IMR-90 (cell line): ENCODE measurements around the gene MAP3K9. TPM values are rescaled to one million over a fixed set of nuclear protein-coding genes. Genes with fewer than 3 reads are reported as not detected.

Experiments used
- ATAC-seq: fragments of 200-7000 bp; cut with Tn5 transposase; 2 replicates; pipeline ENCODE4 v1.9.1; 2020; ENCODE audit warnings: low read depth, mild to moderate bottlenecking, moderate library complexity
- BruUV-seq: library from RNA; stranded (reverse); fragments of 400-500 nt; replicated peaks from 2 replicates; lab custom pipeline; 2021; lab: Mats Ljungman, UMichigan
- CTCF ChIA-PET: fragments of 300-600 bp; formaldehyde crosslinking; extraction: SDS; loops from one replicate; lab custom pipeline; 2021; ENCODE audit warnings: antibody characterized with exemption; lab: Yijun Ruan, JAX
- POLR2A ChIA-PET: fragments of 300-600 bp; sonication (Branson Sonifier 250); formaldehyde crosslinking; loops from one replicate; lab custom pipeline; 2022; ENCODE audit warnings: antibody characterized with exemption; ENCODE audit not compliant: unreplicated experiment; lab: Charles Lee
- DNase-seq: peaks from one replicate; pipeline ENCODE4 v3.0.0; 2013
- H2AFZ ChIP-seq: replicated peaks from 2 replicates; pipeline ENCODE3; 2013; ENCODE audit warnings: low read length, mild to moderate bottlenecking; ENCODE audit not compliant: poor library complexity
- H2AK5ac ChIP-seq: 2 replicates; pipeline ENCODE4 v1.6.1; 2013; ENCODE audit warnings: low read depth, low read length, inconsistent platforms
- H2AK9ac ChIP-seq: replicated peaks from 2 replicates; pipeline ENCODE3; 2013; ENCODE audit warnings: mild to moderate bottlenecking, low read depth, low read length, moderate library complexity; ENCODE audit not compliant: poor library complexity
- H2BK120ac ChIP-seq: 2 replicates; pipeline ENCODE4 v1.6.1; 2013; ENCODE audit warnings: low read depth, low read length, inconsistent platforms
- H2BK15ac ChIP-seq: 3 replicates; pipeline ENCODE4 v1.6.1; 2013; ENCODE audit warnings: low read depth, low read length, inconsistent platforms
- H2BK20ac ChIP-seq: 2 replicates; pipeline ENCODE4 v1.6.1; 2013; ENCODE audit warnings: low read depth, mild to moderate bottlenecking, inconsistent platforms, low read length, moderate library complexity
- H2BK5ac ChIP-seq: 2 replicates; pipeline ENCODE4 v1.6.1; 2013; ENCODE audit warnings: mild to moderate bottlenecking, low read depth, low read length, inconsistent platforms; ENCODE audit not compliant: poor library complexity, severe bottlenecking
- H3K14ac ChIP-seq: replicated peaks from 2 replicates; pipeline ENCODE4 v1.6.1; 2013; ENCODE audit warnings: low read depth, low read length, inconsistent platforms
- H3K18ac ChIP-seq: 2 replicates; pipeline ENCODE4 v1.6.1; 2013; ENCODE audit warnings: low read depth, low read length, control low read depth
- H3K23ac ChIP-seq: 2 replicates; pipeline ENCODE4 v1.6.1; 2013; ENCODE audit warnings: low read depth, low read length, inconsistent platforms
- H3K27ac ChIP-seq: 2 replicates; pipeline ENCODE4 v1.5.1; 2013; ENCODE audit warnings: mild to moderate bottlenecking, control low read depth, low read length; ENCODE audit not compliant: insufficient read depth
- H3K27me3 ChIP-seq: 2 replicates; pipeline ENCODE4 v1.6.1; 2013; ENCODE audit warnings: low read length; ENCODE audit not compliant: control insufficient read depth, insufficient read depth
- H3K36me3 ChIP-seq: 2 replicates; pipeline ENCODE4 v1.6.1; 2013; ENCODE audit warnings: low read length, mixed read lengths; ENCODE audit not compliant: control insufficient read depth, insufficient read depth
- H3K4ac ChIP-seq: 2 replicates; pipeline ENCODE4 v1.6.1; 2013; ENCODE audit warnings: low read depth, low read length, inconsistent platforms
- H3K4me1 ChIP-seq: 2 replicates; pipeline ENCODE4 v1.6.1; 2013; ENCODE audit warnings: low read length, mixed read lengths; ENCODE audit not compliant: control insufficient read depth, insufficient read depth
- H3K4me2 ChIP-seq: 2 replicates; pipeline ENCODE4 v1.6.1; 2013; ENCODE audit warnings: low read depth, mild to moderate bottlenecking, control low read depth, low read length, moderate library complexity
- H3K4me3 ChIP-seq: 2 replicates; pipeline ENCODE4 v1.5.1; 2013; ENCODE audit warnings: low read depth, mild to moderate bottlenecking, control low read depth, low read length, moderate library complexity; ENCODE audit not compliant: insufficient read depth
- H3K56ac ChIP-seq: 2 replicates; pipeline ENCODE4 v1.6.1; 2013; ENCODE audit warnings: low read length, inconsistent platforms; ENCODE audit not compliant: insufficient read depth; ENCODE audit errors: extremely low read depth
- H3K79me1 ChIP-seq, 2 experiments: 2 replicates each; pipeline ENCODE4 v1.6.1; 2013; ENCODE audit warnings: low read length in 2 of 2, inconsistent platforms in 1 of 2, low read depth in 1 of 2
- H3K9ac ChIP-seq: 2 replicates; pipeline ENCODE4 v1.6.1; 2013; ENCODE audit warnings: low read depth, low read length, control low read depth
- H3K9me1 ChIP-seq: 2 replicates; pipeline ENCODE4 v1.6.1; 2013; ENCODE audit warnings: low read length, inconsistent platforms; ENCODE audit not compliant: insufficient read depth
- H3K9me3 ChIP-seq: 2 replicates; pipeline ENCODE4 v1.6.1; 2013; ENCODE audit warnings: low read length; ENCODE audit not compliant: control insufficient read depth, insufficient read depth
- H4K20me1 ChIP-seq: 2 replicates; pipeline ENCODE4 v1.6.1; 2013; ENCODE audit warnings: low read length, inconsistent platforms; ENCODE audit not compliant: insufficient read depth
- H4K5ac ChIP-seq: 2 replicates; pipeline ENCODE4 v1.6.1; 2013; ENCODE audit warnings: mild to moderate bottlenecking, low read depth, low read length, control low read depth
- H4K8ac ChIP-seq, 2 experiments: 2 replicates each; pipeline ENCODE4 v1.6.1; 2013; ENCODE audit warnings: low read depth in 2 of 2, low read length in 2 of 2, control low read depth in 1 of 2, inconsistent platforms in 1 of 2
- H4K91ac ChIP-seq: 2 replicates; pipeline ENCODE4 v1.6.1; 2013; ENCODE audit warnings: low read depth, low read length, inconsistent platforms; ENCODE audit not compliant: insufficient read depth
- BHLHE40 ChIP-seq: fragments of 150-350 bp; IDR thresholded peaks from 2 replicates; pipeline ENCODE4 v1.6.1; 2016; ENCODE audit warnings: mild to moderate bottlenecking, low read depth, low read length
- CEBPB ChIP-seq: IDR thresholded peaks from 2 replicates; pipeline ENCODE4 v1.6.1; 2012; ENCODE audit warnings: low read depth, low read length, improper control_type of control experiment
- WGBS, 2 experiments: methylation state at CpG; one replicate each; pipeline versions ENCODE4 v1.1.5 to v1.1.7; 2013; ENCODE audit warnings: missing lambda C conversion rate in 2 of 2; ENCODE audit not compliant: insufficient read length in 1 of 2; ENCODE audit errors: extremely low coverage in 2 of 2; 5-methylcytosine and 5-hydroxymethylcytosine counted together
- dilution Hi-C: fragments of 300-500 bp; cut with HindIII; formaldehyde crosslinking; loops from one replicate; pipeline ENCODE4 v1.14.3; 2018; ENCODE audit warnings: low sequenced_read_pairs; ENCODE audit not compliant: unreplicated experiment
- in situ Hi-C: fragments of 300-500 bp; cut with MboI; formaldehyde crosslinking; loops from 3 replicates; pipeline ENCODE4 v1.14.3; 2019; ENCODE audit warnings: low sequenced_read_pairs, inconsistent platforms, mixed read lengths
- intact Hi-C: fragments of 100-400 bp; cut with micrococcal nuclease; formaldehyde crosslinking; loops from 2 replicates; pipeline ENCODE4 v1.10.0; 2022
- polyA plus RNA-seq, 3 experiments: library from polyadenylated mRNA; depleted of rRNA; stranded (reverse); fragments of >200 nt; gene quantifications; 2 replicates each; pipeline ENCODE4 v1.2.3, GENCODE V29; 2012; ENCODE audit warnings: low replicate concordance in 1 of 3
- total RNA-seq: library from RNA; depleted of rRNA; stranded (reverse); fragments of >200 nt; gene quantifications from 2 replicates; pipeline ENCODE4 v1.2.3, GENCODE V29; 2012

The MAP3K9 gene
- total and polyA plus RNA-seq, 2 of the 4 experiments (the other 2 are of a cell fraction) = 0.17 to 0.18 TPM

GRCh38 chr14:70683983-70684382 lies 125.3 kb downstream of the MAP3K9 start:
- H3K79me1 ChIP-seq = no peaks in the 10 kb centered on the region
- BruUV-seq = no TSS peak
- no peak overlapping the region for H2AK5ac ChIP-seq
- H2BK5ac ChIP-seq = no peak overlapping the region
- H3K4me2 ChIP-seq = no peak overlapping the region
- H4K8ac ChIP-seq = no peak overlapping the region
- H3K14ac ChIP-seq = no peak overlapping the region
- H2BK15ac ChIP-seq = no peak overlapping the region
- H4K5ac ChIP-seq = no peak overlapping the region
- no peak overlapping the region for H3K4ac ChIP-seq
- no peak overlapping the region for H2BK120ac ChIP-seq
- no peaks in the 10 kb centered on the region; the same call in 1 of the 2 replicates for H3K27me3 ChIP-seq
- dilution Hi-C loops (no loop called here), intact Hi-C loops (no loop called here), in situ Hi-C loops (no loop called here)
- no peak overlapping the region for H3K18ac ChIP-seq
- H4K20me1 ChIP-seq = no peaks in the 10 kb centered on the region
- H3K4me3 ChIP-seq = no peak overlapping the region
- H2BK20ac ChIP-seq = no peak overlapping the region
- H3K36me3 ChIP-seq = no peaks in the 10 kb centered on the region
- no peaks in the 10 kb centered on the region for H3K9me1 ChIP-seq
- CTCF ChIA-PET = interaction anchor here (0.6 kb wide), 1 partner anchor 205 kb away, joined by 3 read pairs; no protein-coding TSS in a partner anchor
- TF ChIP-seq CEBPB = peak; percentile 64
- TF ChIP-seq BHLHE40 = no peak
- H3K56ac ChIP-seq = no peak overlapping the region
- no peaks in the 10 kb centered on the region for H3K4me1 ChIP-seq
- H3K23ac ChIP-seq = no peak overlapping the region
- H2AFZ ChIP-seq = no peak overlapping the region
- H3K9ac ChIP-seq = no peak overlapping the region
- WGBS, 2 experiments = no CpG with 5 or more reads among the region's 6 CpGs
- no peak for DNase-seq
- ATAC-seq = no peak
- H2AK9ac ChIP-seq = no peak overlapping the region
- no peaks in the 10 kb centered on the region for H3K9me3 ChIP-seq
- no peak overlapping the region for H3K27ac ChIP-seq
- no peak overlapping the region for H4K91ac ChIP-seq
- POLR2A ChIA-PET = no interaction called here
